GM15510 (cell line): ENCODE measurements around the gene PAWR.

ENCODE experiments used
- POLR2A ChIP-seq: IDR thresholded peaks from 3 replicates; pipeline ENCODE4 v1.6.1; 2011; ENCODE audit warnings: borderline replicate concordance; ENCODE audit not compliant: insufficient read length; ENCODE audit errors: extremely low read depth

The PAWR gene

GRCh38 chr12:79553863-79554574 is 136.7 kb downstream of the PAWR start:
- TF ChIP-seq POLR2A: no peak

GRCh38 chr12:79552192-79552591 is 138.6 kb downstream of the PAWR start:
- TF ChIP-seq POLR2A: no peak

GRCh38 chr12:79549531-79550271 is 141.1 kb downstream of the PAWR start:
- no peak for TF ChIP-seq POLR2A

GRCh38 chr12:79548610-79548924 is 142.2 kb downstream of the PAWR start:
- TF ChIP-seq POLR2A: no peak

DNA sequence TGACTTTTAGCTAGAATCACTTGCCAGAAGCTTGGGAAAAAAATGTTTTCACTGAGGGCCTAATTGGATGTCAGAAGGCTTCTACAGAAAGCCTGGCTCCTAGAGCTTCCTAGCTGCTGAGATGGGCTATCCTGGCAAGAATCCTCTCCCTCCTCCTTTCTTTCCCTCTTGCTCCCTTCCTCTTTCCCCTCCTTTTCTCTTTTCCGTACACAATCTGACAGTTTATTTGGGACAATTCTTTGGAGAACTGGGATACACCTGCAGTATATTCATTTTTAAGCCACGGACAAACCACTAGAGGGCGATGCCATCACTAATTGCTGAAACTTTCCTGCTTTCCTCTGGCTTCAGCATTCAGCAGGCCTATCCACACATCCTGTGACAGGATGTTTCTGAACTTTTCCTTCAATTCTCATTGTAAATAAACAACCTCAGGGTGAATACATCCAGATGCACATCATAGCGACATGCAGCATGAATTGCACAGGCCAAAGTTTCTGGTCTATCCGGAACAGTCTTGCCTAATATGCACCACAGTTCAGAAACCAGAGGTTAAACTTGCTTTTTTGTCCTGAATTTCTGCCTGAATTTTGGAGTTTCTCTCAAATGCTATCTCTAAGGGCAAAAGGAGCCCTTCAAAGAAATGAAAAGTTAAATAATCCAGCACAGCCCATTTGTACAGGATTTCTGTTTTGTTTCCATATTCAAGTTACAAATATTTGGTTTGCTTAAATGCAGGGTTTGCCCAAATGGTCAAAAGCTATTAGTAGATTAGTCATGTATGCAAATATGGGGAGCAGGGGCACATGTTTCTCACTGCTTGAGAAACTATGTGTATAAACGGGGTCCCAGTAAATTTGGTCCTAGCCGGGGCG is 142.8 kb downstream of the PAWR start:
- TF ChIP-seq POLR2A: no peak

GRCh38 chr12:79547044-79547734 is 143.6 kb downstream of the PAWR start:
- no peak for TF ChIP-seq POLR2A

DNA sequence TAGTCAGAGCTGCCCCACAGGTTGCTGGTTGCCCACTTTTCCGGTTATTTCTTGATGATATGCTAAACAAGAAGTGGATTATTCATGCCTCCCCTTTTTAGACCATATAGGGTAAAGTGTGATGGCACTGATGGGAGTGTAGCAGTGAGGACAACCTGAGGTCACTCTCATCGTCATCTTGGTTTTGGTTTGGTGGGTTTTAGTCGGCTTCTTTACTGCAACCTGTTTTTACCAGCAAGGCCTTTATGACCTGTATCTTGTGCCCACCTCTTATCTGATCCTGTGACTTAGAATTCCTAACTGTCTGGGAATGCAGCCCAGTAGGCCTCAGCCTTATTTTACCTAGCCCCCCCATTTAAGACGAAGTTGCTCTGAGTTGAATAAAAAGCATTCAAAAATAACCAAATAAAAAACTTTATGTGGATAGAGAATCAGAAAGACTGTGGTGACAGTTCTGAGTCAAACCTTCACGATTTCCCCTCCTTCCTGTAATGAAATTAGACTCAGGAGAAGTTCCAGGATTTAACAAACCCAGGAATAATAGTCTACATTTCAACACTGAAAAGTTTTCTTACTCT is 144.2 kb downstream of the PAWR start:
- TF ChIP-seq POLR2A: no peak

- no peak for TF ChIP-seq POLR2A
Measured at GRCh38 chr12:79537675-79538074, 153.1 kb downstream of the PAWR start.

DNA sequence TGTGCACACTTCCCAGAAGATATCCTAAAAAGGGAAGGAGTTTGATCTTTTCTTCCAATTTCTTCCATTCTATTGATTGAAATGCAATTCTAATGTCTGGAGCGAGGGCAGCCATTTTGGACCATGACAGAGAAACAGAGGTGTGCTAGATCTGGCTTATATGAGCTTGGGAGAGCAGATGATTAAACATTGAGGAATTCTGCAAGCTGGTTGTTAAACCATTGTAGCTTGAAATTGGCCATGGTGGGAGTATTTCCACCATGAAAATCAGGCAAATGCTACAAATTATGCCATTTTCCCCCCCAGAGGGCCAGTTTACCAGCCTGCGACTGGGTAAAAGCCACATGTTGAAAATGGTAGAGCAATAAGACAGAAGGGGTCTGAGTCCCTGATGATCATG is 155.0 kb downstream of the PAWR start:
- TF ChIP-seq POLR2A: no peak
